HS-27A (cell line): ENCODE data around the gene SCML2.
"Not testable (repeated sequence)": the region's sequence is repeated elsewhere in the genome, so short reads cannot be mapped to it uniquely, and the experiment has no call there.

Experiments used
- DNase-seq: peaks from one replicate; pipeline ENCODE4 v3.0.0-alpha.2; 2012; ENCODE audit warnings: low read depth, missing footprints

Gene SCML2

DNA sequence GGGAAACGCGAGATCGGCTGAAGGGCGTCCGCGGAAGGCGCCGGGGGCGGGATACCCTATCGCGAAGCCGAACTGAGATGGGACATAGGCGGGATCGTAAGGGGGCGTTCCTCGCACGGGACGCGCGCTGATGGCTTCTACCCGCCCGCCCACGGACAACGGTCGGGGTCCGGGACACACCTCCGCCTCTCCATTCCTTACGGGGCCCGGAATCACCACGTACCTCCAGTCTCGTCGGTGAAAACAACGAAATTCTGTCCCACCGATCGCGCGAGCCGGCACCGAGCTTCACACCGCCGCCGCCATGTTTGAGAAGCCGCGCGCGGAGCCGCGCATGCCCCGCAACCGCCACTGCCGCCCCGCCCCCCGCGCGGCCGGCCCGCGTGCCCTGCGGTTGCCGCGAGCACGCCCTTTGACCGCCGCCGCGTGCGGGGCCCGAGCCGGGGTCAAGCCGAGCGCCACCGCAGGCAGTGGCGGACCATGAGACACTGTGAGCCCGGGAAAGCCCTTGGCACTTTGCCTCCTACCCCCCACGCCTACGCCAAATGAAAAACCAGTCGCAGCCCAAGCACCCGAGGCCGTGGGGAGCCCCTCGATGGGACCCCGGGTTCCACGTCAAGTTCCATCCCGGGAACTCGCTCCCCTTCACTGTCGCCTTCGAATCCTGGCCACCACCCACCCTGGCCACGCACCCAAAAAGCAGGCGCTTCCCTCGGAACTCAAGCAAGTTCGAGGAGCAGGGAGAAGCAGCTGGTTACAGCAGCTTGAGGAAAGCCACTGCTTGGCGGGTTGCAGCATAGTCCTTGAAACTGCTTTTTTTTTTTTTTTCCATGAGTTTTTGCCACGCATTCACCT, at the start of gene SCML2:
SCML2 (minus strand) TSS at position 320 of the 855 bp plus-strand sequence. CDS start 20,617 bp downstream, outside the sequence.
- DNase-seq: no peak

DNA sequence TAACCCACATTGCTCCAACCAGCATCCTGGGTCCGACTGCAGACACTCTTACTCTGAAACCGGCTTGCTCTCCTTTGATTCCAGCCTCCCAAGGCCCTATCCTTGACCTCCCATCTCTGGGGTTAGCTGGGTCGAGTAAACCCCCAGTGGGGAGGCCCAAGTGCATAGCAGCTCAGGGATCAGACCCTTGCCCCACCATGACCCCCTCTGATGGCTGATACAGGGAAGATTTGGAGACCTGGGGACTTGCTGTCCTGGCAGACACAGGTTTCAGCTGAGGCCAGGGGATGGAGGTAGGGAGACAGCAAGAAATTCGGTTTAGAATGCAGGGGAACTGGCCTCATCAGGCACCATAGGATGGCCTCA, 47.3 kb upstream of the SCML2 start:
- DNase-seq: no peak

- no peak for DNase-seq
These were observed 40.0 kb upstream of the SCML2 start for GRCh38 chrX:18394477-18394876.

DNA sequence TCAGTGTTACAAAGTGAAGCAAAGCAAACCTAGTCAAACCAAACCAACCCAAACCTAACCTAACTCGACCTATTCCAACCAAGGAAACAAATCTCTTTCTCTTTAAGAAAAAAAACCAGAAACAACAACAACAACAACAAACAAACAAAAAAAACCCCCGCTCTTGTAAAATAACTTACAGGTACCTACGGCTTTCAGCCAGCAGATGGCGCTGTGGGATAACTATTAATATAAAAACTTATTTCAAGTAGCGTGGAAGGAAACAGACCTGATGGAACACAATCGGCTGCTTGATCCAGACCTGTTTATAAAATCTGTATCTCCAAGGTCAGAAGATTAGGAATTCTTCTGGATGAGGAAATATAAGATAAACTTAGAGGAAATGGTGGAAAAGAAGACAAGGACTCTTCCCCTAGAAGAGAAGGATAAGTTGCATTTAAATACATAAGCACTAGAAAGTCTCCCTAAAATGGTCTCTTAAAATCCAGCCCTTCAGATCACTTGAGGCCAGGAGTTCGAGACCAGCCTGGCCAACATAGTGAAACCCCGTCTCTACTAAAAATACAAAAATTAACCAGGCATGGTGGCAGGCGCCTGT, 36.6 kb upstream of the SCML2 start:
- DNase-seq: peak; percentile 8

- DNase-seq: no peak
These were observed 35.5 kb upstream of the SCML2 start for GRCh38 chrX:18389966-18390365.

GRCh38 chrX:18377796-18378195, 23.3 kb upstream of the SCML2 start:
- no peak for DNase-seq

GRCh38 chrX:18375131-18375805, 20.8 kb upstream of the SCML2 start:
- not testable (repeated sequence) for DNase-seq

DNA sequence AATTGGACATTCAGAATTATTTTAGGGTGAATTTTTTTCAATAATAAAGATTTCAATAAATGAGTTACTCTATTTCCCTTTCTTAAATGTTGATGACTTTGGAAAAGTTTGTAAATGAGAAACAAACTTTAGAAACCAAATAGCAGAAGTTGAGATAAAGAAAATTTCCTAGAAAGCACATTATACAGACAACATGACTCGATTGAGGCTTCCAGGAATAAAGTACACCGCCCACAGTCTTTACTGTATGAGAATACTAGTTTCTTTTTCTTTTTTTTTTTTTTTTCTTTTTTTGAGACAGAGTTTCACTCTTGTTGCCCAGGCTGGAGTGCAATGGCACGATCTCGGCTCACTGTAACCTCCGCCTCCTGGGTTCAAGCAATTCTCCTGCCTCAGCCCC, 14.6 kb upstream of the SCML2 start:
- DNase-seq: not testable (repeated sequence)

DNA sequence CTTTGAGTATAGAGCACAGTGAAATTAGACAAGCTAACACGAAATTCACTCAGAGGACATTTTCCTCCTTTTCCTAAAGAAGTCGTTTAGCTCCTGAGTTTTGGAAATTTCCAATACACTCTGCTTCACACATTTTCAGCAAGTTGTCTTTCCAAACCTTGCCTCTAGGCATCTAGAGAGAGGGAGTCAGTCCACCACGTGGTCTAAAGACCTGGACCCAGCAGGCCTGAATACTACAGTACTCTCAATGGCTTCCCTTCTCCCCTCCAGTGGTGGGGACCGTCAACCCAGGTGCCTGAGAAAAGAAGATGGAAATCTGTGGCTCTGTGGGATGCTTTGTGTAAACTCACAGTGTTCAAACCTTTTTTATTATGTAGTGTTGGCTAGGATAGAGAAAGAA, 13.9 kb upstream of the SCML2 start:
- DNase-seq: no peak

- DNase-seq: no peak
These were observed 6.4 kb upstream of the SCML2 start for GRCh38 chrX:18360867-18361266.

DNA sequence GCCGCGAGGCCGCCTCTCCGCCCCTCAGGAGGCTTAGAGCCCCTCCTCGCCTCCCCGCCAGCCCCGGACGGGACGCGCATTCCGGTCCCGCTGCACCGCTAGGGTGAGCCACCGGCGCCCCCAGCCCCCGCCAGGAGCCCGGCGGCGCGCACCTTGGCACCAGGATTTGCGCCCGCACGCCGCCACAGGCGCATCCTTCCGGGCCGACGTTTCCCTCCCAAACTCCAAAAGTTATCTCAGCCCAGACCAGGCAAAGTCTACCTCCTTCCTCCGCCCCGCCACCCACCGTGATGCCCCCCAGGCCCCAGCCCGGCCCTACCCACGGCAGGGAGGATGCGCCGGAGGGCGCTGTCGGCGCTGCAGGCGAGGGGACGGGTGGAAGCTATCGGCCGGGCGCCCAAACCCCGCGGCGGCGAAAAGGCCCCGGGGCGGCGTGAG, 538 bp downstream of the SCML2 start:
- no peak for DNase-seq

GRCh38 chrX:18351784-18352183, 2.7 kb downstream of the SCML2 start:
- no peak for DNase-seq

DNA sequence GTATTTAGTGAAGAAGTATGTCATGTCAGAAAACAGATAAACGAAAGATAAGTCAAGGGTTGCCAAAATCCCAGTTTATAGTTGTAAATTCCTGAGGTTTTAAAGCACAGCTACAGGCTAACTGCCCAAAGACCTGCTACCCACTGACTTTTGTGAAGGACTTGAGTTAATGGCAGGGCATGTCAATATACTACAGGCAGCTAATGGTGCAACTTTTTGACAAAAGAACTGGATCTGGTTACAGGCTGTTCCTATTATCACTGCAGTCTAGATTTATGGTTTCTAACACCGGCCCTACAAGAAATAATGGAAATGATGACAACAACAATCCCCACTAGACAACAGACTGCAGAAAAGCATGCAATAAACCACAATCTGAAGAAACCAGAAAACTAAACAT, 6.4 kb downstream of the SCML2 start:
- DNase-seq: no peak

- DNase-seq: no peak
These were observed 45.1 kb downstream of the SCML2 start for GRCh38 chrX:18309401-18309800.

- no peak for DNase-seq
These were observed 57.2 kb downstream of the SCML2 start for GRCh38 chrX:18297251-18297650.

DNA sequence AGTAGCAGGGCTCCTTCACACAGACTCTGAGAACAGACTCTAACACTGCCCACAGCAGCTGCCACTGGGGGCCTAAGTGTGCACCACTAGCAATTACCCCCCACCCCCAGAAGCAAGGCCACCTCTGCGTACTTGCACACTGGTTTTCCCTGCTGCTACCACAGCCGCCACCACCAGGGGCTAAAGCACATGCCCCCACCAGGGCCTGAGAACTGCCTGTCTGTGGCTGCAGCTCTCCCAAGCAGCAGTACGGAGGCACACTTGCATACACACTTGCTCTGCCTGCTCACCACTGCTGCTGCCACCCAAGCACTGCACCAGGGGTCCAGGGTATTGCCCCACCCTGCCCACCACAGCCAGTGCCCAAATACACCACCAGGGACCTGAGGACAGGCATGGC, 59.6 kb downstream of the SCML2 start:
- no peak for DNase-seq

- DNase-seq: no peak
These were observed 63.4 kb downstream of the SCML2 start for GRCh38 chrX:18291006-18291545.

DNA sequence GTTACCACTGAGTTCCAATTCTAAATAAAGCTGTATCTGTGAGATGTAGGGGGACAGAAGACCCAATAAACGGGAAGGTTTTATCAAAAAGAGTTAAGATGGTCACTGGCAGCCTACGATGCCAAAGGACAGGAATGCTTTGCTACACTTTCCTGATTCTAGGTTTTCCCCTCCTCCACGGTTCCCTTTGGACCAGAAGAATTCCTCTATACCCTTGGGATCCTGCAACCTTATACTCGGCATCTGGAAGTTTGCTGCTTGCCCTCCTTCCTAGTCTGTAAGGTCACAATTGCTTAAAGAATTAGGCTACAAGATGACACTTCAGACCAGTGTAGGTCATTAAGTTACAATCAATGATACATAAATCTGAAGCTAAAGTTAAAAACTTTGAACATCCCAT, 64.3 kb downstream of the SCML2 start:
- no peak for DNase-seq

DNA sequence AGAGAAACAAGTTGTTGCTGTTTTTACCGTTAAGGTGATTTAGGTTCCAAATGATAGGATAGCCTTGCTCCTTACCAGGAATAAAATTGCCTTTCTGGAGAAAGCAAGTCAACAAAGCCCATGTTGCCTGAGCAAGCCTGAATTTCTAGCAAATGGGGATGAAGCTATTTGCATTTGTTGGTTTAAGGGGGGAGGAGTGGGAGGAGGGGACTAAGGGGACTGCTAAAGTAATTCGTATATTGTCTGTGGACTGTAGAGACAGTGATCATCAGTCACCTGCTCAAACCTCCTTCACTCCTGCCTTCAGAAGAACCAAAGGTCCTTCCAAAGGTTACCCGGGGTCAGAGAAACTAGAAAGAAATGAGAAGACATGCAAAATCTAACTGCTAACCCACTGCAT, 65.8 kb downstream of the SCML2 start:
- DNase-seq: no peak

GRCh38 chrX:18286322-18286831, 68.1 kb downstream of the SCML2 start:
- DNase-seq: no peak

DNA sequence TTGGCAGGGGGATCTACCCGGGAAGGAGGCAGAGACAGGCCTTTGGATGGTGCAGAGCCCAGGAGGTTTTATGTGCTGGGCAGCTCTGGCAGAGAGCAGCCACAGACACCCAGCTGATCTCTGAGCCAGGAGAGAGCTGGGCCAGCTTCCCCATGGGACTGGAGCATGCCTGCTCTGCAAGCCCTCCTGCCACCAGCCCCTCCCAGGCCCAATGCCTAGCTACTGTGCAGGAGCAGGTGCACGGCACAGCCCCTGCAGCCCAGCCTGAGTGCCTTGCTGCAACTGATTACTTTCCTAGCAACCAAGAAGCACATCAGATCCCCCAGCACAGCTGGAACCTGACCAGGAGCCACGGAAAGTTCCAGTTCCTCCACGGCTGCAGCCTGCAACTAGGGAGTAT, 76.0 kb downstream of the SCML2 start:
- DNase-seq: no peak

- DNase-seq: no peak
These were observed 82.3 kb downstream of the SCML2 start for GRCh38 chrX:18272222-18272621.

- DNase-seq: no peak
These were observed 82.8 kb downstream of the SCML2 start for GRCh38 chrX:18271725-18272124.
